NB4 (cell line): ENCODE results near the gene SASH1.
A peak's percentile ranks its signal among the peaks of the same experiment; 100 is the strongest.

Experiments
- DNase-seq: peaks from one replicate; pipeline ENCODE4 v3.0.0; 2010; ENCODE audit warnings: low read depth
- H3K4me3 ChIP-seq: one replicate; pipeline ENCODE4 v1.5.1; 2011; ENCODE audit warnings: mild to moderate bottlenecking, low read depth, low read length, moderate library complexity
- MAX ChIP-seq: IDR thresholded peaks from 2 replicates; pipeline ENCODE4 v1.6.1; 2011; ENCODE audit warnings: low read depth, low read length
- MYC ChIP-seq: IDR thresholded peaks from 2 replicates; pipeline ENCODE4 v1.6.1; 2011; ENCODE audit warnings: low read depth, low read length
- POLR2A ChIP-seq: IDR thresholded peaks from 2 replicates; pipeline ENCODE4 v1.6.1; 2011; ENCODE audit warnings: mild to moderate bottlenecking; ENCODE audit not compliant: insufficient read length; ENCODE audit errors: extremely low read depth
- TF ChIP-seq, protein P1 (sequence below): IDR thresholded peaks from one replicate; pipeline ENCODE4 v1.5.1; 2012; ENCODE audit warnings: low read depth, low read length

SASH1 gene

DNA sequence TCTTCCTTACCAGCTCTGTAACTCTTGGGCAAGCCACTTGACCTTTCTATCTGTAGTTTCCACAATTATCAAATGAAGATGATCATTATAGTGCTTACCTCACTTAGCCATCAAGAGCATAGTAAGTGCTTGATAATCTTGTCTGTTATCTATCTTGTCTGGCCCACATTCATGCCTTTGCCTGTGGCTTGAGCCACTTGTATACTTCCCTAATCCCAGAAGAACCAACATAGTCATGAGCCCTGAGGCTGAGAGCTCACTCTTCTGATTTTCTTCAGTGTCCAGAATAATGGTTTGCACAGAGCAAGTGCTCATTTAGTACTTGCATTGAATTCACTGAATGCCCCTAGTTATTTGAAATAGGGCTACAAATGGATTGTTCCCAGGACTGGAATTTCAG is 108.2 kb downstream of the SASH1 start:
- no peak overlapping the region for H3K4me3 ChIP-seq
- no peak for DNase-seq
- no peak for TF ChIP-seq MYC
- TF ChIP-seq, protein P1, sequence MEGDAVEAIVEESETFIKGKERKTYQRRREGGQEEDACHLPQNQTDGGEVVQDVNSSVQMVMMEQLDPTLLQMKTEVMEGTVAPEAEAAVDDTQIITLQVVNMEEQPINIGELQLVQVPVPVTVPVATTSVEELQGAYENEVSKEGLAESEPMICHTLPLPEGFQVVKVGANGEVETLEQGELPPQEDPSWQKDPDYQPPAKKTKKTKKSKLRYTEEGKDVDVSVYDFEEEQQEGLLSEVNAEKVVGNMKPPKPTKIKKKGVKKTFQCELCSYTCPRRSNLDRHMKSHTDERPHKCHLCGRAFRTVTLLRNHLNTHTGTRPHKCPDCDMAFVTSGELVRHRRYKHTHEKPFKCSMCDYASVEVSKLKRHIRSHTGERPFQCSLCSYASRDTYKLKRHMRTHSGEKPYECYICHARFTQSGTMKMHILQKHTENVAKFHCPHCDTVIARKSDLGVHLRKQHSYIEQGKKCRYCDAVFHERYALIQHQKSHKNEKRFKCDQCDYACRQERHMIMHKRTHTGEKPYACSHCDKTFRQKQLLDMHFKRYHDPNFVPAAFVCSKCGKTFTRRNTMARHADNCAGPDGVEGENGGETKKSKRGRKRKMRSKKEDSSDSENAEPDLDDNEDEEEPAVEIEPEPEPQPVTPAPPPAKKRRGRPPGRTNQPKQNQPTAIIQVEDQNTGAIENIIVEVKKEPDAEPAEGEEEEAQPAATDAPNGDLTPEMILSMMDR, result no peak
- no peak for TF ChIP-seq POLR2A

GRCh38 chr6:148451690-148452089 is 109.1 kb downstream of the SASH1 start:
- peak; percentile 26 for DNase-seq
- no peak for TF ChIP-seq MYC
- TF ChIP-seq, protein P1, result no peak
- TF ChIP-seq POLR2A, result no peak
- TF ChIP-seq MAX, result no peak
- no peak overlapping the region for H3K4me3 ChIP-seq

GRCh38 chr6:148452876-148453275 is 110.2 kb downstream of the SASH1 start:
- no peak overlapping the region for H3K4me3 ChIP-seq
- no peak for DNase-seq
- TF ChIP-seq MAX (no peak), MYC (no peak), POLR2A (no peak)
- TF ChIP-seq, protein P1, result no peak

GRCh38 chr6:148453906-148454305 is 111.3 kb downstream of the SASH1 start:
- no peak overlapping the region for H3K4me3 ChIP-seq
- TF ChIP-seq POLR2A (no peak), MYC (no peak), MAX (no peak)
- TF ChIP-seq, protein P1, result no peak
- DNase-seq, result no peak

DNA sequence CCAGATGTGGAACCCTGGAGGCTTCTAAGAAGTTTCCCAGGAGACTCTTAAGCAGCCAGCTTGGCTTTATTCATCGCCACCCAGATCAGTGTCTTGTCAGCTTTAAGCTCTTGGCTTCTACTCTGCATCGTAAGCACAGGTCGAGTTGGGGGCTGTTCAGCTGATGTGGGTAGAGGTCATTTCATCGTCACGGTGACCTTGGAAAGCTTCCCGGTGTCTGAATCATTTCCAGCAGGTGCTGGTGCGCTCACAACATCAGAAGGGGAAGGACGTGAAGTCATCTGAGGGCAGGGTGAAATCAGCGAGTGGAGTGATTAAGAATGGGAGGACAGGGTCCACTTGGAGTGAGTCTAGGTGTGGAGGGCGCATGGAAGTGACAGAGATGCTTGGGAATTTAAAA is 112.6 kb downstream of the SASH1 start:
- DNase-seq, result no peak
- TF ChIP-seq MAX (no peak), MYC (no peak), POLR2A (no peak)
- TF ChIP-seq, protein P1, result no peak
- no peak overlapping the region for H3K4me3 ChIP-seq
